ENCODE results near the gene APCDD1. TPM values are rescaled to one million over a fixed set of nuclear protein-coding genes. Genes with fewer than 3 reads are reported as not detected.

The APCDD1 gene
- total RNA-seq, 4 donors from 2014 or later: 34.7 to 196 (median 41.3) TPM

GRCh38 chr18:10420561-10421352 is 33.7 kb upstream of the APCDD1 start:
- TF ChIP-seq CTCF (IDR thresholded peaks at IDR 0.05) (no peak), POLR2AphosphoS5 (IDR thresholded peaks at IDR 0.05) (no peak), POLR2A (IDR thresholded peaks at IDR 0.05) (no peak), EP300 (IDR thresholded peaks at IDR 0.05) (no peak)
- ATAC-seq: no peak
- Histone ChIP-seq H3K4me3 (no peak overlapping the region), H3K27ac (peak overlapping the region in 1 of 4 donors; percentile 21), H3K36me3 (no peaks in the 10 kb centered on the region), H3K27me3 (peaks cover 10% of the 10 kb centered on the region), H3K4me1 (peaks cover 0 to 17% (median 2%) of the 10 kb centered on the region in 3 donors), H3K9me3 (no peaks in the 10 kb centered on the region)
- 66 to 68% methylated on average over 4 to 5 of the region's 5 CpGs for WGBS, 2 donors (ENCODE audit: low coverage in 1 of 2)

GRCh38 chr18:10421859-10422258 is 32.6 kb upstream of the APCDD1 start:
- WGBS, 2 donors (ENCODE audit: low coverage in 1 of 2): 47 to 54% methylated on average over 2 to 3 of the region's 5 CpGs
- Histone ChIP-seq H3K4me3 (no peak overlapping the region), H3K27ac (peak overlapping the region in 1 of 4 donors; percentile 21), H3K27me3 (peaks cover 10% of the 10 kb centered on the region), H3K36me3 (no peaks in the 10 kb centered on the region), H3K9me3 (no peaks in the 10 kb centered on the region), H3K4me1 (peaks cover 0 to 17% (median 2%) of the 10 kb centered on the region in 3 donors)
- ATAC-seq: peak; percentile 42
- no peak for TF ChIP-seq POLR2A (IDR thresholded peaks at IDR 0.05)
- TF ChIP-seq POLR2AphosphoS5 (IDR thresholded peaks at IDR 0.05): no peak
- TF ChIP-seq CTCF (IDR thresholded peaks at IDR 0.05): no peak
- no peak for TF ChIP-seq EP300 (IDR thresholded peaks at IDR 0.05)

GRCh38 chr18:10422731-10423130 is 31.7 kb upstream of the APCDD1 start:
- Histone ChIP-seq H3K9me3 (no peaks in the 10 kb centered on the region), H3K27me3 (peaks cover 10% of the 10 kb centered on the region), H3K4me3 (no peak overlapping the region), H3K36me3 (no peaks in the 10 kb centered on the region), H3K27ac (peak overlapping the region in 1 of 4 donors; percentile 33), H3K4me1 (peaks cover 0 to 9% (median 2%) of the 10 kb centered on the region in 3 donors)
- ATAC-seq: no peak
- TF ChIP-seq CTCF (IDR thresholded peaks at IDR 0.05): no peak
- TF ChIP-seq EP300 (IDR thresholded peaks at IDR 0.05): no peak
- no peak for TF ChIP-seq POLR2AphosphoS5 (IDR thresholded peaks at IDR 0.05)
- no peak for TF ChIP-seq POLR2A (IDR thresholded peaks at IDR 0.05)
- WGBS, 2 donors (ENCODE audit: low coverage in 1 of 2): no CpG with 5 or more reads among the region's 6 CpGs

- no peaks in the 10 kb centered on the region for H3K9me3 ChIP-seq
- peaks cover 10% of the 10 kb centered on the region for H3K27me3 ChIP-seq
- H3K36me3 ChIP-seq: no peaks in the 10 kb centered on the region
- H3K27ac ChIP-seq: peak overlapping the region in 1 of 4 donors; percentile 40
- peaks cover 0 to 5% (median 2%) of the 10 kb centered on the region in 3 donors for H3K4me1 ChIP-seq
- TF ChIP-seq POLR2A (IDR thresholded peaks at IDR 0.05): no peak
- TF ChIP-seq CTCF (IDR thresholded peaks at IDR 0.05): no peak
- TF ChIP-seq EP300 (IDR thresholded peaks at IDR 0.05): no peak
- peak; percentile 22 for TF ChIP-seq POLR2AphosphoS5 (IDR thresholded peaks at IDR 0.05)
- no peak overlapping the region for H3K4me3 ChIP-seq
- 48 to 58% methylated on average over 5 to 7 of the region's 7 CpGs for WGBS, 2 donors (ENCODE audit: low coverage in 1 of 2)
- peak; percentile 70 for ATAC-seq
These were observed 29.7 kb upstream of the APCDD1 start for GRCh38 chr18:10424585-10425307.

All from gastroesophageal sphincter (tissue), 4 donors.